Prostate gland (tissue), 2 donors: ENCODE results near the gene LIN7B.
A peak's percentile ranks its signal among the peaks of the same experiment; 100 is the strongest.
"Not testable (repeated sequence)": the region's sequence is repeated elsewhere in the genome, so short reads cannot be mapped to it uniquely, and the experiment has no call there.

Source experiments
- POLR2A ChIP-seq: fragments of 450-650 bp; IDR thresholded peaks from one replicate; pipeline ENCODE4 v1.6.1; 2016; ENCODE audit warnings: antibody characterized with exemption, mild to moderate bottlenecking
- TF ChIP-seq, protein P1 (sequence below), 4 experiments: fragments of 200-600 bp in 2 of 4; fragments of 450-650 bp in 2 of 4; sonication (generic) in 2 of 4; IDR thresholded peaks; 1 replicate in 3 of 4; 2 replicates in 1 of 4; pipeline ENCODE4 v1.5.1; 2016 to 2019; ENCODE audit warnings: antibody characterized with exemption in 4 of 4, mild to moderate bottlenecking in 2 of 4, moderate library complexity in 2 of 4

DNA sequence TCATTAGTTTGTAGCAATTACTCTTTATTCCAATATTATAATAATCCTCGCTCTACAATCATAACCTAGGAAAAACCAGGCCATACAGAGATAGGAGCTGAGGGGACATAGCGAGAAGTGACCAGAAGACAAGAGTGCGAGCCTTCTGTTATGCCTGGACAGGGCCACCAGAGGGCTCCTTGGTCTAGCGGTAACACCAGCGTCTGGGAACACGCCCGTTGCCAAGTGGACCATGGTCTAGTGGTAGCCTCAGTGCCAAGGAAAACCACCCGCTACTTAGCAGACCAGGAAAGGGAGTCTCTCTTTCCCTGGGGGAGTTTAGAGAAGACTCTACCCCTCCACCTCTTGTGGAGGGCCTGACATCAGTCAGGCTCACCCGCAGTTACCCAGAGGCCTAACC, 39.3 kb upstream of the LIN7B start:
- TF ChIP-seq, protein P1, sequence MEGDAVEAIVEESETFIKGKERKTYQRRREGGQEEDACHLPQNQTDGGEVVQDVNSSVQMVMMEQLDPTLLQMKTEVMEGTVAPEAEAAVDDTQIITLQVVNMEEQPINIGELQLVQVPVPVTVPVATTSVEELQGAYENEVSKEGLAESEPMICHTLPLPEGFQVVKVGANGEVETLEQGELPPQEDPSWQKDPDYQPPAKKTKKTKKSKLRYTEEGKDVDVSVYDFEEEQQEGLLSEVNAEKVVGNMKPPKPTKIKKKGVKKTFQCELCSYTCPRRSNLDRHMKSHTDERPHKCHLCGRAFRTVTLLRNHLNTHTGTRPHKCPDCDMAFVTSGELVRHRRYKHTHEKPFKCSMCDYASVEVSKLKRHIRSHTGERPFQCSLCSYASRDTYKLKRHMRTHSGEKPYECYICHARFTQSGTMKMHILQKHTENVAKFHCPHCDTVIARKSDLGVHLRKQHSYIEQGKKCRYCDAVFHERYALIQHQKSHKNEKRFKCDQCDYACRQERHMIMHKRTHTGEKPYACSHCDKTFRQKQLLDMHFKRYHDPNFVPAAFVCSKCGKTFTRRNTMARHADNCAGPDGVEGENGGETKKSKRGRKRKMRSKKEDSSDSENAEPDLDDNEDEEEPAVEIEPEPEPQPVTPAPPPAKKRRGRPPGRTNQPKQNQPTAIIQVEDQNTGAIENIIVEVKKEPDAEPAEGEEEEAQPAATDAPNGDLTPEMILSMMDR (IDR thresholded peaks at IDR 0.05) = peak; percentile 21 to 84 (median 64)
- not testable (repeated sequence) for TF ChIP-seq POLR2A
